ENCODE results near the gene MTR.
A peak's percentile ranks its signal among the peaks of the same experiment; 100 is the strongest.

MTR gene

DNA sequence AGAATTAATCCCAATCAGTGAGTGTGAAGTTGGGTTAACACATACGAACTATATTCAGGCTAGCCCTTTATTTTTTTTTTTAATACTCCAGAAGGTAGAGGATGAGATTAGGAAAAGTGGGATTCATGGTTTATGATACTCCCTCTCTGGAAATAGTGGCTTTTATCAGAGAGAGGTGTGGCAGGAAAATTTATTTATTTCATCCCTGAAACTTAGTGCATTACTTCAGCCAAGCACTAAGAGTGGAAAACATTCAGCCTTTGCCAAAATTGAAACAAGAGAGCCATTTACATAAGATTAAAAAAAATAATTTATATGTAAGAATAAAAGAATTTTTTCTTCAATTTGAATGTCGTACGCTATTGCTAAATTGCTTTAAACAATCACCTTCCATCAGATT lies 35.0 kb downstream of the MTR start:
- H3K9me3 Mint-ChIP-seq = no peaks in the 10 kb centered on the region
- no peak overlapping the region for H3K27ac Mint-ChIP-seq
- H3K27me3 Mint-ChIP-seq = no peaks in the 10 kb centered on the region
- peaks cover 0 to 3% of the 10 kb centered on the region in 2 donors for H3K4me1 Mint-ChIP-seq
- H3K4me3 Mint-ChIP-seq = no peak overlapping the region
- DNase-seq = no peak
- no peak for ATAC-seq (replicated peaks)
- peaks cover 39 to 65% of the 10 kb centered on the region in 2 donors for H3K36me3 Mint-ChIP-seq

DNA sequence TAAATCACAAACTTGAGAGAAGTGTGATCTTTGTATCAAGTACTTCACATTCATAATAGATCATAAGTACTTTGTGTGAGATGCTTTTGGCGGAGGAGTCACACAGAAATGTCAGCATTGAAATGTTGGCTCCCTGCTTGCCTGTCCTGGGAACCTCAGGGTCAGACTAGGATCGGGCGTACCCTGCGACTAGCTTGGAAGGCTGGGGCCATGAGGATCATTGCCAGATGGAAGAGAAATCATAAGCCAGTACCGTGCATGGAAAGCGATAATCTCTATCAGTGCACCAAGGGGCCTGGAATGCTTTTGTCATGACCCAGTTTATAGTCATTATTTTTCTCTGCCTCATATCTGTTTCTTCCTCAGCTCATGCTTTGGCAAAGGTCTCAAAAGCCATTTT lies 35.5 kb downstream of the MTR start:
- H3K27ac Mint-ChIP-seq = peak overlapping the region; percentile 39
- H3K36me3 Mint-ChIP-seq = peaks cover 42 to 65% of the 10 kb centered on the region in 2 donors
- peaks cover 0 to 3% of the 10 kb centered on the region in 2 donors for H3K4me1 Mint-ChIP-seq
- no peak for ATAC-seq (replicated peaks)
- no peak overlapping the region for H3K4me3 Mint-ChIP-seq
- H3K27me3 Mint-ChIP-seq = no peaks in the 10 kb centered on the region
- no peak for DNase-seq
- H3K9me3 Mint-ChIP-seq = no peaks in the 10 kb centered on the region

DNA sequence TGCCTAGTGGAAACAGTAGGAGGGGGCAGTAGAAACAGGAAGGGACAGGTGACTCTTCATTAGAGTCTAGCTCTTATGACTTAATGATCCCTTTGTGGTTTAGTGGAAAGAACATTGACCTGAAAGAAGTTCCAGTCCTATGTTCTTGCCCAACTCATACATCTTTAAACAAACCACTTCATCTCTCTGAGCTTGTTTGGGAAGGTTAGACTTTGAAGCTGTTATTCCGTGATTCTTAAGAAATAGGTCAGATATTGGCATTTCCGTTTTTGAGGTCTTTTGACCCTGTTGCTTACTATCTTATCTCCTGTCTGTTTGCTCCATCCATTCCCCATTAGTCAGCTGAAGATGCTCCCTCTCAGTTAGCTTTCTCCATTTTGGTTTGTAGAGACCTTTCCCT lies 38.5 kb downstream of the MTR start:
- no peak overlapping the region for H3K27ac Mint-ChIP-seq
- H3K4me3 Mint-ChIP-seq = no peak overlapping the region

DNA sequence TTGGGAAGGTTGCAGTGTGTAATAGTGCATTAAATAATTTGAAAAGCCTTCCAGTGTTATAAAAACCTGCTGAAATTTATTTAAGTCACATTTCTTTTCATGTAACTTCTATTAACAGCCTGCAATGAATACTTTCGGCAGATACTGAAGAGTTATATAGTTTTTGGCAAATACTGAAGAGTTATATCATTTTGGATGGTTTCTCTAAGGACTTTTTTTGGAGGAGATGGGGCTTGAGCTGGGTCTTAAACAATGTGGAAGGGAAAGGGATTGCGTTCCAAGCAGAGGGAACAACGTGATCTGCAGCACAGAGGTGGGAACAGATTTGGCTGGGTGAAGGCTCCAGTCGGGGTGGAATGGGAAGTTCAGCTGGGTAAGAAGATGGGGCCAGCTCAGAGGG lies 39.8 kb downstream of the MTR start:
- H3K27me3 Mint-ChIP-seq = no peaks in the 10 kb centered on the region
- peaks cover 41 to 62% of the 10 kb centered on the region in 2 donors for H3K36me3 Mint-ChIP-seq
- peak overlapping the region; percentile 2 for H3K27ac Mint-ChIP-seq
- no peak overlapping the region for H3K4me3 Mint-ChIP-seq
- DNase-seq = no peak
- ATAC-seq (replicated peaks) = no peak
- no peaks in the 10 kb centered on the region for H3K9me3 Mint-ChIP-seq
- H3K4me1 Mint-ChIP-seq = peaks cover 0 to 3% of the 10 kb centered on the region in 2 donors

More for the DNA sequence above, 38.5 kb downstream of the MTR start:
- Mint-ChIP-seq H3K9me3 (no peaks in the 10 kb centered on the region), H3K4me1 (peaks cover 0 to 3% of the 10 kb centered on the region in 2 donors), H3K27me3 (no peaks in the 10 kb centered on the region), H3K36me3 (peaks cover 41 to 65% of the 10 kb centered on the region in 2 donors)
- ATAC-seq (replicated peaks) (no peak), DNase-seq (no peak)

DNA sequence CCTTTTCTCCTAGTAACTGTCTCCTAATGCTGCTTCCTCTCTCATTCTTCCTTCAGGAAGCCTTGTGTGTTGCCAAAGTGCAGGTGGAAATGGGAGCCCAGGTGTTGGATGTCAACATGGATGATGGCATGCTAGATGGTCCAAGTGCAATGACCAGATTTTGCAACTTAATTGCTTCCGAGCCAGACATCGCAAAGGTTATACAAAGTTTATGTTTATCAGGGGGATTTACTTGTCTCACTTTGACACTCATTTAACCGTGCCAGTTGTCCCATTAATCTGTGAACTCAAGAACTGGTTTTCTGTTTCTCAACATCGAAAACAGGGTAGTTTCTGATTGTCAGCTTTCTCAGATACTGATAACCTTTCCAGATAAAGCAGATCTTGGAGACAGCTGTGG lies 40.4 kb downstream of the MTR start:
- Mint-ChIP-seq H3K27me3 (no peaks in the 10 kb centered on the region), H3K9me3 (no peaks in the 10 kb centered on the region), H3K4me1 (peaks cover 0 to 3% of the 10 kb centered on the region in 2 donors), H3K36me3 (peaks cover 44 to 65% of the 10 kb centered on the region in 2 donors), H3K4me3 (no peak overlapping the region), H3K27ac (no peak overlapping the region)
- ATAC-seq (replicated peaks) (no peak), DNase-seq (no peak)

DNA sequence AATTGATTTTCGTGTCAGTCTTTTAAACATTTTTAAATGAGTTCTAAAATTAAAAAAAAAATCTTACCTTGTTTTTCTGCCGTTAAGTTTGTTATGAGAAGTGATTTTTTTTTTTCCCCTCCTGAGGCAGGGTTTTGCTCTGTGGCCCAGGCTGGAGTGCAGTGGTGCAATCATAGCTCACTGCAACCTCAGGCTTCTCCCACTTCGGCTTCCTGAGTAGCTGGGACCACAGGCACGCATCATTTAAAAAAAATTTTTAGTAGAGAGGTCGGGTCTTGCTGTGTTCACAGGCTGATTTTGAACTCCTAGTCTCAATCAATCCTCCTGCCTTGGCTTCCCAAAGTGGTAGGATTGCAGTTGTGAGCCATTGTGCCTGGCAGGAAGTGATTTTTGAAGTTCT lies 41.1 kb downstream of the MTR start:
- ATAC-seq (replicated peaks) = no peak
- H3K27ac Mint-ChIP-seq = no peak overlapping the region
- no peak for DNase-seq
- no peaks in the 10 kb centered on the region for H3K27me3 Mint-ChIP-seq
- no peaks in the 10 kb centered on the region for H3K9me3 Mint-ChIP-seq
- H3K4me1 Mint-ChIP-seq = peaks cover 0 to 3% of the 10 kb centered on the region in 2 donors
- peaks cover 46 to 66% of the 10 kb centered on the region in 2 donors for H3K36me3 Mint-ChIP-seq
- no peak overlapping the region for H3K4me3 Mint-ChIP-seq

DNA sequence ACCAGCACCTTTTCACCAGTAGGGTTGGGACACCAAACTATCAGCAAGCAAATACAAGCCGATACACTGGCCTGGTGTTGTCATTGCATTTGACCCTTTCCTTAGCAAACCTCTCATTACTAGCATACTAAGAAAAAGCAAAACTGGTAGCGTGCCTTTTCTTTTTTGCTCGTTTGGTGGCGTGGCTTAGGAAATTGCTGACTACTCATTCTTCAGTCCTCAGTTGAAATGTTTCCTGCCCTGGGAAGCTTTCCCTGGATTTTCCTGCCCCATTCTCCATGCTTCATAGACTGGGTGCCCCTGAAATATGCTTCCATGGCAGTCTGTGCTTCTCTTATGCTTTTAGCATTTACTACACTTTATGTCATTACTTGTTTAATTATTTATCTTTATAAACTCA lies 42.0 kb downstream of the MTR start:
- Mint-ChIP-seq H3K27me3 (no peaks in the 10 kb centered on the region), H3K27ac (peak overlapping the region; percentile 11), H3K4me3 (no peak overlapping the region), H3K36me3 (peaks cover 46 to 62% of the 10 kb centered on the region in 2 donors), H3K4me1 (peaks cover 0 to 3% of the 10 kb centered on the region in 2 donors), H3K9me3 (no peaks in the 10 kb centered on the region)
- no peak for DNase-seq
- no peak for ATAC-seq (replicated peaks)

DNA sequence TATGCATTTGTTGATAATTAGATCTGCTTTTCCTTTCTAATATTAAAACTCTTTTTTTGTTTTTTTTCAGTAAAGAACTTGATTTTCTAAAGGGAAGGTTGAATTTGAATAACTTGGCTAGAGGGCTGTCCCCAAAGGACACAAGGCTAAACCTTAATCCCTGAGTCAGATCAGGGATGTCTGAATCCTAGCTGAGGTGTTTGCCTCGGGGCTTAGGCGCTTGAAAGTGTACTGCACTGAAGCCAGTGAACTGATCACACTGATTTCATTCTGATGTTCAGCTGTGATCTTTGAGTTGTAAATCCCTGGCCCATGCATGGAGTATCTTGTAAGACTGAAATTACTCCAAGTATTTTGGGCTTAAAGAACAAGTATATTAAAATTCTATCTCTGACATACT lies 42.8 kb downstream of the MTR start:
- no peaks in the 10 kb centered on the region for H3K9me3 Mint-ChIP-seq
- ATAC-seq (replicated peaks) (no peak), DNase-seq (no peak)
- peaks cover 0 to 2% of the 10 kb centered on the region in 2 donors for H3K4me1 Mint-ChIP-seq
- no peaks in the 10 kb centered on the region for H3K27me3 Mint-ChIP-seq
- no peak overlapping the region for H3K27ac Mint-ChIP-seq
- peaks cover 45 to 61% of the 10 kb centered on the region in 2 donors for H3K36me3 Mint-ChIP-seq
- H3K4me3 Mint-ChIP-seq = no peak overlapping the region

DNA sequence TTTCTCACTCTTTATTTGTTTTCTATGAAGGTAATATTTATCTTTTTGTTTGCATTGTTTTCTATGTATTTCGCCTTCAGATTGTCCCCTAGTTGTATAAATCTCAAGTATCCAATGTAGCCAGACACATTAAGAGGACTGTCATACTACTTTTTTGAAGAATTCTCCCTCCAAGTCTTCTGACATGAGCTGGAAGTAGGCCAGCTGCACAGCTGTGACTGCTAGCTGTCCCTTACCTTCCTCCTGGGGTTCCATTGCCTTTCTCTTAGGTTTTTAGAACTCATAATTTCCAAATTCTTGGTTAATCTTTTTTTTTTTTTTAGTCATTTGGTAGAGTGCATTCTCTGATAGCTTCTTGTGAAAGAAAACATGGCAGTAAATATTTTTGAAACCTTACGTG lies 46.2 kb downstream of the MTR start:
- Mint-ChIP-seq H3K27me3 (no peaks in the 10 kb centered on the region), H3K27ac (peak overlapping the region; percentile 33), H3K4me1 (no peaks in the 10 kb centered on the region), H3K36me3 (peaks cover 32 to 35% of the 10 kb centered on the region in 2 donors), H3K4me3 (no peak overlapping the region), H3K9me3 (no peaks in the 10 kb centered on the region)
- no peak for ATAC-seq (replicated peaks)
- DNase-seq = no peak

DNA sequence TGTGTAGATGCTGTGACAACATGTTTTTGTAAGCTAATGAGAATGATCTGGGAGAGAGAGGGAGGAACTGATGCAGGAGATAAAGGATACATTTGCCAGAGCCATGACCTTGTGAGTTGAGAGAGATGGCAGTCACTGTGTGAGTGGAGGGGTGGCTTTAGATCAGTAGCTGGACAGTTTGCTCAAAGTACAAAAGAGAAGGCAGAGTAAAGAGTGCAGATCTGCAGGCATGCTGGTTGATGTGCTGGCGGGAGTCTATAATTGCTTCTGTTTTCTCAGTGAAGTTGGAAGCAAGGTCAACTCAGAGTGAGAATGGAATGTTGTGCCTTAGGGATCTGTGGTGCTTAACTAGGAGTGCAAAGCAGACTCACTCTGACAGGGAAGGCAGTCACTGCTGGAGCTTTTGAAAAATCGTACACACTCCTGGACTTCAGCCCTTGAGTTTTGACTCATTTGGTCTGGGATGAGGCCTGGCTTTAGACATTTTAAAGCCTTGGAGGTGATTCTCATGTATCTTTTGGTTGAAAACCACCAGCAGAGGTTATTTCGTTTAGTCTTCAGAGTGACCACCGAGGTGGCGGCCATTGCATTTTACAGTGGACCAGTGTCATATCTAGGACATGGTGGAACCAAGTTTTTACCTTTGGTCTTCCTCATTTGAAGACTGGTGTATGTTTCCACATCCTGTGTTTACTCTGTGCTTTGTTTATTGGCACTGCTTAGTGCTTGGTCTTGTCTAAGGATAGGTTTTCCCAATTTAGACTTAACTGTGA lies 49.6 kb downstream of the MTR start:
- H3K27me3 Mint-ChIP-seq = no peaks in the 10 kb centered on the region
- no peak for DNase-seq
- H3K9me3 Mint-ChIP-seq = no peaks in the 10 kb centered on the region
- no peak overlapping the region for H3K27ac Mint-ChIP-seq
- H3K36me3 Mint-ChIP-seq = peaks cover 30 to 47% of the 10 kb centered on the region in 2 donors
- peaks cover 0 to 9% of the 10 kb centered on the region in 2 donors for H3K4me1 Mint-ChIP-seq
- no peak overlapping the region for H3K4me3 Mint-ChIP-seq
- no peak for ATAC-seq (replicated peaks)

DNA sequence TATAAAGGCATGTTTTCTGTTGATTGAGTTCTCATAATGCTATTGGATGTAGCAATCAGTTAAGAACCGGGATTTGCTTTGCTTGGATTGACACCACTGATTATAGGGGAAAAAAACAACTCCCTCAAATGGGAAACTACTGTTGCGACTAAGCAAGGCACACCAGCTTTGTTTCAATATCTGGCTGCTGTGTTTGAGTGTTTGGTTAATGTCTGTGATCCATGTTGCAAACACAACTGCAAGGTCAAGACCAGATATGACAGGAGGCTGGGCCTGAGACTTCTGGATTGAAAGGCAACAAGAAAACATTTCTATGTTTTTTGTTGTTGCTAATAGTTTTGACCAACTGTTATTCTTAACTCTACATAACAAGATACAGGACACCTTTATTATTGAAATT lies 50.7 kb downstream of the MTR start:
- no peak for DNase-seq
- Mint-ChIP-seq H3K9me3 (no peaks in the 10 kb centered on the region), H3K4me3 (no peak overlapping the region), H3K36me3 (peaks cover 29 to 47% of the 10 kb centered on the region in 2 donors), H3K27ac (no peak overlapping the region), H3K4me1 (peaks cover 0 to 9% of the 10 kb centered on the region in 2 donors), H3K27me3 (no peaks in the 10 kb centered on the region)
- no peak for ATAC-seq (replicated peaks)

DNA sequence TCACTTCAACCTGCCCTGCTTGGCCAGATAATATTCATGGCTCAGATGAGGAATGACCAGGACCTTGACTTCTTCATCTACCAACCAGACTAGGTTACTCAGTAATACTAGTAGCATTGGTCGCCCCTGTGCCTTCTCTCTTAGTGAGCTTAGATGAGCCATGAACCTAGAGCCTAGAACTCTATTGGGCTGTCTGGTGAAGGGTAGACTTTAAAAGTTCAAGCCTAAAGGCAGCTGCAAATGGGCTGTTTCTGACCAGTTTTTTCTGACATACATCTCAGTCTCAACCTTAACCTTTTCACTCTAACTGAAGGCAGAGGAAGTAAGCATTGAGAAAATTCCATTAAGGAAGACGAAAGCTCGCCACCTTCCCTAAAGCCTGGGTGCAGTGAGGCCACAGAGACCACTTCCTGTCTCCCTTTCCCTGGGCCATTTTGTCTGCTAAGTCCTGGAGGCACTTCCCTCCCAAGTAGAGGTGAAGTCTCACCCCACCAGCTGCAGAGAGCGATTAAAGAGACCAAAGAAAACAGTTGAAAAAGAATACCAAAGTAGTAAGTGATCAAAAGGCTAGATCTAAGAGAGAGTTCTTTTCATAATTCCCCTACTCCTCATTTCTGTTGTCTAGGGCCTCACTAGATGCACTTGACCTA lies 53.3 kb downstream of the MTR start:
- H3K27ac Mint-ChIP-seq = peak overlapping the region; percentile 42
- H3K9me3 Mint-ChIP-seq = no peaks in the 10 kb centered on the region
- DNase-seq = no peak
- H3K36me3 Mint-ChIP-seq = peaks cover 23 to 44% of the 10 kb centered on the region in 2 donors
- H3K4me3 Mint-ChIP-seq = no peak overlapping the region
- ATAC-seq (replicated peaks) = no peak
- peaks cover 0 to 9% of the 10 kb centered on the region in 2 donors for H3K4me1 Mint-ChIP-seq
- no peaks in the 10 kb centered on the region for H3K27me3 Mint-ChIP-seq

DNA sequence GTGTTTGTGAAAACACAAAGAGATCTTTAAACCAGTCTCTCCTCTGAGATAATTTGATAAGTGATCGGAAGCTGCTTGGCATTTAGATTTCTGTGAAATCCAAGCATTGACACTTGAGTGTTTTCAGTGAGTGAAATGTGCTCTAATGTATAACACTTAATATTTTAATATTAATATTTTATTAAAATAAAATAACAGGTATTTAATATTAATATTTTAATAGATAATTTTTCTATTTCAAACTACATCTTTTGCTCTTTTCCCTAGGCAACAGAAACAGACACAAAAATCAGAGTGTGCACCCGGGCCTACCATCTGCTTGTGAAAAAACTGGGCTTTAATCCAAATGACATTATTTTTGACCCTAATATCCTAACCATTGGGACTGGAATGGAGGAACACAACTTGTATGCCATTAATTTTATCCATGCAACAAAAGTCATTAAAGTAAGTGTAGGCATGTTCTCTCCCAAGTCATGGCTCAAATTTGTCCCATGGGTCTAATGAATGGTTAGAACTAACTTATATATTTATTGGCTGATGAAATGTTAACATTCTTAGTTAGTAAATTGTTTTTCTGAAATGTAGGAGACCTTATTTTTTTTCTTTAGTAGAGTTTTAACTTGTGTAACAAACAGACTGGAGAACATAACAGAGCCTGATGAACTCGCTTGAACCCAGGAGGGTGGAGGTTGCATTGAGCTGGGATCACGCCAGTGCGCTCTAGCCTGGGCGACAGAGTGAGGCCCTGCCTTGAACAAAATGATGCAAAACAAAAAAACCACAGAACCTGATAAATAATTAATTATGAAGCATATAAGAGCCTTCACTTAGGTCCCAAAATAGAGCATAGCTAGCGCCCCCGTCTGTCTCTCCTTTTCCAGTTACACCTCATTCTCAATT lies 55.2 kb downstream of the MTR start:
- H3K9me3 Mint-ChIP-seq = no peaks in the 10 kb centered on the region
- peaks cover 30 to 53% of the 10 kb centered on the region in 2 donors for H3K36me3 Mint-ChIP-seq
- no peaks in the 10 kb centered on the region for H3K27me3 Mint-ChIP-seq
- DNase-seq (no peak), ATAC-seq (replicated peaks) (no peak)
- no peak overlapping the region for H3K27ac Mint-ChIP-seq
- no peak overlapping the region for H3K4me3 Mint-ChIP-seq
- H3K4me1 Mint-ChIP-seq = peaks cover 0 to 9% of the 10 kb centered on the region in 2 donors

DNA sequence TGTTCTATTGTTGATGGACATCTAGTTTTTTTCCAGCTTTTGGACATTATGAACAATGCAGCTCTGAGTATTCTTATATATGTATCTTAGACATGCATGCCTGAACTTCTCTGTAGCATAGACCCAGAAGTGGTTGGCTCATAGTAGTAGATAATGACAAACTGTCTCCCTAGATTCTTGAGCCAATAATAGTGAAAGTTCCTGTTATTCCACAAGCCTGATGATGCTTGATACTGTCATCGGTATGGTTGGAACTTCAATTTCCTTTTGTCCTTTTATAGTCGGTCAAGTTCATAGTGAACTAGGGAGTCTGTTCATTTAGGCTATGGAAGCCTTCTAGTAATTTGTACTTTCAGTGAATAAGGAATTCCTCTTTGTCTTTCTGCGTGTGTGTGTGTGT lies 56.8 kb downstream of the MTR start:
- no peak overlapping the region for H3K4me3 Mint-ChIP-seq
- peaks cover 0 to 4% of the 10 kb centered on the region in 2 donors for H3K4me1 Mint-ChIP-seq
- DNase-seq = no peak
- H3K36me3 Mint-ChIP-seq = peaks cover 40 to 64% of the 10 kb centered on the region in 2 donors
- peaks cover 0 to 2% of the 10 kb centered on the region in 2 donors for H3K9me3 Mint-ChIP-seq
- ATAC-seq (replicated peaks) = no peak
- no peak overlapping the region for H3K27ac Mint-ChIP-seq
- H3K27me3 Mint-ChIP-seq = no peaks in the 10 kb centered on the region
